Measurements from ENCODE around the gene FXN.
"Not testable (repeated sequence)": the region's sequence is repeated elsewhere in the genome, so short reads cannot be mapped to it uniquely, and the experiment has no call there.

Gene FXN

DNA sequence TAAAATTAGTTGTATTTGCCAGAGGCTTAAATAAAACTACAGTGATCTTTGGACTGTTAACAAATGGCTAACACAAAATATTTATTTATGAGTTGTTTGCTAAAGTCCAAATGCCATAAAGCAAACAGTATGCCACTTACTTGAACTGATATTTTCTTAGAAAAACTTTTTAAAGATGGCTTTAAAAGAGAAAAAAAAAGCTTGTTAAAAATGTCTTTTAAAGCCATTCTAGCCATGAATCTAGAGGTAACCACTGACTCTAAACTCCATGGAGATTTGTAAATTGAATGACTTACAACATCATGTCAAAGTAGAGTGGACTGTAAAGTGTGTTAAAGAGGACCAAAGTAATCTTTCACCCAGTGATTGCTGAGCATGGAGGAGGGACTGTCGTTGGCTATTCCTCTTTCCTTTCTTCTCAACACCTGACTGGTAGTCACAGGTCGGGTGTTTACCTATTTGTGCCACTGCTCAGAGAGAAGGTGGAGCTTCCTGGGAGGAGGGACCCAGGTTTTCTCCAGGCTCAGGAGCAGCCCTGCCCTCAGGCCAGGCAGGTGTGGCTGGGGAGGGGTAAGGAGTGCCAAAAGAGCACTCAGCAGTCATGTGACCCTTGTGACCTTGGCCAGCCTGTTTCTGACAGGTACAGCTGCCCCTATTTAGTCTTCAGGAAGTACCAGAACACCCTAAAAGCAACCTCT lies 69.4 kb downstream of the FXN start:
- 42% methylated on average over 2 of the region's 2 CpGs for WGBS

GRCh38 chr9:69107771-69108170 lies 72.2 kb downstream of the FXN start:
- peaks cover 18% of the 10 kb centered on the region for H3K4me1 ChIP-seq (ENCODE audit: insufficient read depth, low read length)
- H3K4me3 ChIP-seq (ENCODE audit: low read length): no peak overlapping the region
- no peak overlapping the region for H3K9ac ChIP-seq (ENCODE audit: low read depth, low read length)
- H3K27ac ChIP-seq (ENCODE audit: low read depth, low read length): no peak overlapping the region
- no peaks in the 10 kb centered on the region for H3K27me3 ChIP-seq (ENCODE audit: insufficient read depth, low read length)
- no peaks in the 10 kb centered on the region for H3K9me3 ChIP-seq (ENCODE audit: insufficient read depth, low read depth, low read length)
- 90% methylated on average over 2 of the region's 3 CpGs for WGBS
- H3K36me3 ChIP-seq (ENCODE audit: insufficient read depth, low read length): no peaks in the 10 kb centered on the region

More for the DNA sequence above, 69.4 kb downstream of the FXN start:
- Histone ChIP-seq H3K9me3 (ENCODE audit: insufficient read depth, low read depth, low read length) (no peaks in the 10 kb centered on the region), H3K9ac (ENCODE audit: low read depth, low read length) (no peak overlapping the region), H3K27me3 (ENCODE audit: insufficient read depth, low read length) (no peaks in the 10 kb centered on the region), H3K27ac (ENCODE audit: low read depth, low read length) (peak overlapping the region; percentile 45; the same call in 1 of the 2 replicates), H3K4me1 (ENCODE audit: insufficient read depth, low read length) (peaks cover 18% of the 10 kb centered on the region), H3K36me3 (ENCODE audit: insufficient read depth, low read length) (no peaks in the 10 kb centered on the region), H3K4me3 (ENCODE audit: low read length) (no peak overlapping the region)

GRCh38 chr9:69108706-69109105 lies 73.2 kb downstream of the FXN start:
- not testable (repeated sequence) for H3K4me3 ChIP-seq (ENCODE audit: low read length); H3K36me3 ChIP-seq (ENCODE audit: insufficient read depth, low read length); H3K27ac ChIP-seq (ENCODE audit: low read depth, low read length); H3K27me3 ChIP-seq (ENCODE audit: insufficient read depth, low read length); H3K9me3 ChIP-seq (ENCODE audit: insufficient read depth, low read depth, low read length); H3K9ac ChIP-seq (ENCODE audit: low read depth, low read length)
- WGBS: 97% methylated on average over 14 of the region's 14 CpGs
- peaks cover 15% of the 10 kb centered on the region for H3K4me1 ChIP-seq (ENCODE audit: insufficient read depth, low read length)

GRCh38 chr9:69109152-69109551 lies 73.6 kb downstream of the FXN start:
- no peaks in the 10 kb centered on the region for H3K9me3 ChIP-seq (ENCODE audit: insufficient read depth, low read depth, low read length)

DNA sequence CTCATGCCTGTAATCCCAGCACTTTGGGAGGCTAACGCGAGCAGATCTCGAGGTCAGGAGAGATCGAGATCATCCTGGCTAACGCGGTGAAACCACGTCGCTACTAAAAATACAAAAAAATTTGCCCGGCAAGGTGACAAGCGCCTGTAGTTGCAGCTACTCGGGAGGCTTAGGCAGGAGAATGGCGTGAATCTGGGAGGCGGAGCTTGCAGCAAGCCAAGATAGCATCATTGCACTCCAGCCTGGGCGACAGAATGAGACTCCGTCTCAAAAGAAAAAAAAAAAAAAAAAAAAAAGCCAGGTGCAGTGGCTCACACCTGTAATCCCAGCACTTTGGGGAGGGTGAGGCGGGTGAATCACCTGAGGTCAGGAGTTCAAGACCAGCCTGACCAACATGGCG lies 77.1 kb downstream of the FXN start:
- not testable (repeated sequence) for H3K36me3 ChIP-seq (ENCODE audit: insufficient read depth, low read length); H3K4me1 ChIP-seq (ENCODE audit: insufficient read depth, low read length); H3K9me3 ChIP-seq (ENCODE audit: insufficient read depth, low read depth, low read length); H3K4me3 ChIP-seq (ENCODE audit: low read length); H3K27ac ChIP-seq (ENCODE audit: low read depth, low read length); H3K9ac ChIP-seq (ENCODE audit: low read depth, low read length); H3K27me3 ChIP-seq (ENCODE audit: insufficient read depth, low read length)
- 94% methylated on average over 17 of the region's 17 CpGs for WGBS

More at GRCh38 chr9:69109152-69109551, 73.6 kb downstream of the FXN start:
- Histone ChIP-seq H3K27ac (ENCODE audit: low read depth, low read length) (no peak overlapping the region), H3K9ac (ENCODE audit: low read depth, low read length) (no peak overlapping the region), H3K36me3 (ENCODE audit: insufficient read depth, low read length) (no peaks in the 10 kb centered on the region), H3K27me3 (ENCODE audit: insufficient read depth, low read length) (no peaks in the 10 kb centered on the region), H3K4me3 (ENCODE audit: low read length) (no peak overlapping the region), H3K4me1 (ENCODE audit: insufficient read depth, low read length) (peaks cover 15% of the 10 kb centered on the region)
- WGBS: 75% methylated on average over 4 of the region's 4 CpGs

DNA sequence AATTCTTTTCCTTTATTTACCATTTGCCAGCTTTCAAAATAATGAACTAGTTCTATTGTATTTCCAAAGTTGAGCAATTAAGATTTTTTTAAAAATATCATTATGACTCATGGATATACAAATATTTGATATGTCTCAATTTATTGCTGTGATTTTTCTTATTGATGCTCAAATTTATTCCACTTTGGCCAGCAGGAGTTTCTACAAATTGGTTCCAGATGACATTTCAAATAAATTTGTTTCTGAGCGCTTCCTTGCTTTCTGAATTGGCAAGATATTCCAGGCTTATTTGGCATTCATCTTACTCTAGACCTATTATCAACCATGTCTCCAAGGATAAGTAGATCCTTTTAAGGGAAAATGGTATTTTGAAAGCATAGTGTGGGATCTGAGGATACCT lies 80.1 kb downstream of the FXN start:
- no peak overlapping the region for H3K9ac ChIP-seq (ENCODE audit: low read depth, low read length)
- no peaks in the 10 kb centered on the region for H3K36me3 ChIP-seq (ENCODE audit: insufficient read depth, low read length)
- no peaks in the 10 kb centered on the region for H3K9me3 ChIP-seq (ENCODE audit: insufficient read depth, low read depth, low read length)
- no peak overlapping the region for H3K27ac ChIP-seq (ENCODE audit: low read depth, low read length)
- H3K27me3 ChIP-seq (ENCODE audit: insufficient read depth, low read length): no peaks in the 10 kb centered on the region
- H3K4me1 ChIP-seq (ENCODE audit: insufficient read depth, low read length): peaks cover 7% of the 10 kb centered on the region
- no peak overlapping the region for H3K4me3 ChIP-seq (ENCODE audit: low read length)
- 100% methylated on average over 1 of the region's 1 CpG for WGBS

DNA sequence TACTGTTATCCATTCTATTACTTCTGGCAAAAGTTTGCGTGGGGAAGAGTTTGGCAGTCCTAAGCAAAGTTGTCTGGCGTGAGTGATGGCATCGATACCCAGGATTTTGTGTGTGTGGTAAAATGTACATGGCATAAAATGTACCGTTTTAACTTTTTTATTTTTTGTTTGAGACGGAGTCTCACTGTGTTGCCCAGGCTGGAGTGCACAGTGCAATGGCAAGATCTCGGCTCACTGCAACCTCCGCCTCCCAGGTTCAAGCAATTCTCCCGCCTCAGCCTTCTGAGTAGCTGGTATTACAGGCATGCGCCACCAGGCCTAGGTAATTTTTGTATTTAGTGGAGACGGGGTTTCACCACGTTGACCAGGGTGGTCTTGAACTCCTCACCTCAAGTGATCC lies 83.1 kb downstream of the FXN start:
- no peak overlapping the region for H3K9ac ChIP-seq (ENCODE audit: low read depth, low read length)
- no peaks in the 10 kb centered on the region for H3K27me3 ChIP-seq (ENCODE audit: insufficient read depth, low read length)
- peaks cover 11% of the 10 kb centered on the region for H3K4me1 ChIP-seq (ENCODE audit: insufficient read depth, low read length)
- no peaks in the 10 kb centered on the region for H3K9me3 ChIP-seq (ENCODE audit: insufficient read depth, low read depth, low read length)
- H3K36me3 ChIP-seq (ENCODE audit: insufficient read depth, low read length): no peaks in the 10 kb centered on the region
- 87% methylated on average over 11 of the region's 11 CpGs for WGBS
- H3K27ac ChIP-seq (ENCODE audit: low read depth, low read length): no peak overlapping the region
- H3K4me3 ChIP-seq (ENCODE audit: low read length): no peak overlapping the region

DNA sequence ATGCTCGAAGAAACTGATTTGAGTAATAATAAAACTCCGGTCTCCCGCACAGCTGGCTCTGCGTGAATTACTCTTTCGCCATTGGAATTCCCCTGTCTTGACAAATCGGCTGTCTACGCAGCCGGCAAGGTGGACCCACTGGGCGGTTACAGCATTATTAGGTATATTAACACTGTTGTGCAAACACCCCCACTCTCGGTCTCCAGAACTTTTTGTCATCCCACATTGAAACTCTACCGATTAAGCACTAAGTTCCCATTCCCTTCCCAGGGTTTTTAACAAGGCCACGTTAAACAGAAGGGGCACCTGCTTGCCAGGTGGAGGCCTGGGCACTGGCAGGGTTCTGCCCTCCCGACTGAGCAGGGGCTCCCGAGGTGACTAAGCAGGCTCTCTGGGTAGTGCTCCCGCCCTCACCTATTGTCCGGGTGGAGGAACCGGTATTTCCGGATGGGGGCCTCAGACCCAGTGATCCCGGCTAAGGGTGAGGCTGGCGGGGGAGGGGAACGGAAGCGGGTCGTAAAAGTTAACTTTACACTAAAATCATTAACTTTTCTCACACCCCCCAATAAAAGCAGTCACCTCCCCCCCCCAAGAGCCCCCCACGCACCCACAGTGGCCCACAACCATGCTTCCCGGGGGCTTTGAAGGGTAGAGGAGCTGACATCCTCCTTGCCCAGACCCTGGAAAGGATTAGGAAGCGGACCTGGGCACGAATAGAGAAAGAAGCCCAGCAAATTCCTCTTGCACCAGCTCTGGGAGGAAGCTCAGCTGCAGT lies 85.0 kb downstream of the FXN start:
- Histone ChIP-seq H3K4me3 (ENCODE audit: low read length) (peak overlapping the region; percentile 98), H3K27ac (ENCODE audit: low read depth, low read length) (peak overlapping the region; percentile 100), H3K36me3 (ENCODE audit: insufficient read depth, low read length) (no peaks in the 10 kb centered on the region), H3K4me1 (ENCODE audit: insufficient read depth, low read length) (peaks cover 11% of the 10 kb centered on the region), H3K9me3 (ENCODE audit: insufficient read depth, low read depth, low read length) (no peaks in the 10 kb centered on the region), H3K27me3 (ENCODE audit: insufficient read depth, low read length) (no peaks in the 10 kb centered on the region), H3K9ac (ENCODE audit: low read depth, low read length) (peak overlapping the region; percentile 93)
- 5% methylated on average over 23 of the region's 27 CpGs for WGBS

GRCh38 chr9:69121155-69122081 lies 85.9 kb downstream of the FXN start:
- Histone ChIP-seq H3K4me3 (ENCODE audit: low read length) (peak overlapping the region; percentile 98), H3K9me3 (ENCODE audit: insufficient read depth, low read depth, low read length) (no peaks in the 10 kb centered on the region), H3K9ac (ENCODE audit: low read depth, low read length) (peak overlapping the region; percentile 93), H3K27ac (ENCODE audit: low read depth, low read length) (peak overlapping the region; percentile 100), H3K36me3 (ENCODE audit: insufficient read depth, low read length) (no peaks in the 10 kb centered on the region), H3K4me1 (ENCODE audit: insufficient read depth, low read length) (peaks cover 11% of the 10 kb centered on the region), H3K27me3 (ENCODE audit: insufficient read depth, low read length) (no peaks in the 10 kb centered on the region)
- WGBS: under 1% methylated on average over 86 of the region's 86 CpGs

- Histone ChIP-seq H3K27me3 (ENCODE audit: insufficient read depth, low read length) (no peaks in the 10 kb centered on the region), H3K4me1 (ENCODE audit: insufficient read depth, low read length) (peaks cover 11% of the 10 kb centered on the region), H3K9me3 (ENCODE audit: insufficient read depth, low read depth, low read length) (no peaks in the 10 kb centered on the region), H3K27ac (ENCODE audit: low read depth, low read length) (peak overlapping the region; percentile 100), H3K9ac (ENCODE audit: low read depth, low read length) (peak overlapping the region; percentile 93), H3K4me3 (ENCODE audit: low read length) (peak overlapping the region; percentile 98), H3K36me3 (ENCODE audit: insufficient read depth, low read length) (no peaks in the 10 kb centered on the region)
- under 1% methylated on average over 28 of the region's 28 CpGs for WGBS
Measured at GRCh38 chr9:69122082-69122548, 86.6 kb downstream of the FXN start.
